HPDE6-E6E7 (cell line): ENCODE results near the gene LLPH.

ENCODE experiments used
- DNase-seq: peaks from one replicate; pipeline ENCODE4 v3.0.0; 2011; ENCODE audit warnings: missing footprints; ENCODE audit errors: extremely low spot score

LLPH gene

GRCh38 chr12:66142826-66143225 lies 12.3 kb upstream of the LLPH start:
- DNase-seq = no peak

GRCh38 chr12:66141299-66141698 lies 10.7 kb upstream of the LLPH start:
- DNase-seq = no peak

- DNase-seq = no peak
Measured at GRCh38 chr12:66140731-66141130, 10.2 kb upstream of the LLPH start.

- DNase-seq = no peak
Measured at GRCh38 chr12:66139328-66139727, 8.8 kb upstream of the LLPH start.

- DNase-seq = no peak
Measured at GRCh38 chr12:66137937-66138336, 7.4 kb upstream of the LLPH start.

- DNase-seq = peak; percentile 36
Measured at GRCh38 chr12:66132408-66132807, 1.9 kb upstream of the LLPH start.

GRCh38 chr12:66131067-66131688 lies 628 bp upstream of the LLPH start:
- no peak for DNase-seq

GRCh38 chr12:66129934-66130266 lies 650 bp downstream of the LLPH start:
- DNase-seq = no peak

- DNase-seq = no peak
Measured at GRCh38 chr12:66127650-66128049, 2.9 kb downstream of the LLPH start.

GRCh38 chr12:66120477-66120876 lies 10.1 kb downstream of the LLPH start:
- no peak for DNase-seq

GRCh38 chr12:66119870-66120241 lies 10.7 kb downstream of the LLPH start:
- DNase-seq = no peak

GRCh38 chr12:66119229-66119869 lies 11.2 kb downstream of the LLPH start:
- no peak for DNase-seq

GRCh38 chr12:66118240-66118891 lies 12.2 kb downstream of the LLPH start:
- peak; percentile 33 for DNase-seq

- DNase-seq = no peak
Measured at GRCh38 chr12:66117242-66117641, 13.3 kb downstream of the LLPH start.

- no peak for DNase-seq
Measured at GRCh38 chr12:66115071-66115600, 15.4 kb downstream of the LLPH start.

GRCh38 chr12:66113471-66113870 lies 17.1 kb downstream of the LLPH start:
- no peak for DNase-seq

GRCh38 chr12:66111605-66112004 lies 18.9 kb downstream of the LLPH start:
- no peak for DNase-seq

- no peak for DNase-seq
Measured at GRCh38 chr12:66109056-66109455, 21.5 kb downstream of the LLPH start.

GRCh38 chr12:66108386-66108785 lies 22.2 kb downstream of the LLPH start:
- no peak for DNase-seq

- peak; percentile 72 for DNase-seq
Measured at GRCh38 chr12:66107451-66107915, 23.1 kb downstream of the LLPH start.

- DNase-seq = no peak
Measured at GRCh38 chr12:66103016-66103913, 27.3 kb downstream of the LLPH start.
